ENCODE measurements around the gene STK38.

STK38 gene

DNA sequence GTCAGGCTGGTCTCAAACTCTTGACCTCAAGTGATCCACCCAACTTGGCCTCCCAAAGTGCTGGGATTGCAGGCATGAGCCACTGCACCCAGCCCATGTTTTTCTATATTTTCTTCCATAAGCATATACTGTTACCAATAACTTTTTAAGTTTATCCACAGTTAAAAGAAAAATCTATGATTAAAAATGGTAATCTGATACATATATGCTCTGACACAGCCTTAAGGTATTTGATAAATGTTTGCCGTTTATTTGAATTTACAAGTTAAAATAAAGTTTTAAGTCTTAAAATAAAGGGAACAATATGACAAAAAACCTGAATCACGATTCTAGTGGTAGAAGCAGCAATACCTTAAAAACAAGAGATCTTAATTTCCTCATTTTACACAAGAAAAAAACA is 5.2 kb downstream of the STK38 start:
- Histone ChIP-seq H3K27ac (no peak overlapping the region), H3K27me3 (replicated peaks) (no peaks in the 10 kb centered on the region), H3K36me3 (replicated peaks) (peaks cover 4% of the 10 kb centered on the region), H3K4me3 (ENCODE audit: low read depth, low read length) (no peak overlapping the region)
- TF ChIP-seq, protein P1, sequence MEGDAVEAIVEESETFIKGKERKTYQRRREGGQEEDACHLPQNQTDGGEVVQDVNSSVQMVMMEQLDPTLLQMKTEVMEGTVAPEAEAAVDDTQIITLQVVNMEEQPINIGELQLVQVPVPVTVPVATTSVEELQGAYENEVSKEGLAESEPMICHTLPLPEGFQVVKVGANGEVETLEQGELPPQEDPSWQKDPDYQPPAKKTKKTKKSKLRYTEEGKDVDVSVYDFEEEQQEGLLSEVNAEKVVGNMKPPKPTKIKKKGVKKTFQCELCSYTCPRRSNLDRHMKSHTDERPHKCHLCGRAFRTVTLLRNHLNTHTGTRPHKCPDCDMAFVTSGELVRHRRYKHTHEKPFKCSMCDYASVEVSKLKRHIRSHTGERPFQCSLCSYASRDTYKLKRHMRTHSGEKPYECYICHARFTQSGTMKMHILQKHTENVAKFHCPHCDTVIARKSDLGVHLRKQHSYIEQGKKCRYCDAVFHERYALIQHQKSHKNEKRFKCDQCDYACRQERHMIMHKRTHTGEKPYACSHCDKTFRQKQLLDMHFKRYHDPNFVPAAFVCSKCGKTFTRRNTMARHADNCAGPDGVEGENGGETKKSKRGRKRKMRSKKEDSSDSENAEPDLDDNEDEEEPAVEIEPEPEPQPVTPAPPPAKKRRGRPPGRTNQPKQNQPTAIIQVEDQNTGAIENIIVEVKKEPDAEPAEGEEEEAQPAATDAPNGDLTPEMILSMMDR (IDR thresholded peaks at IDR 0.05; ENCODE audit: low read depth, low read length, missing control alignments): no peak
- in situ Hi-C loops (cut with HindIII; ENCODE audit: low pct_ligation_motif_present, low sequenced_read_pairs): no loop called here
- no peak for DNase-seq

DNA sequence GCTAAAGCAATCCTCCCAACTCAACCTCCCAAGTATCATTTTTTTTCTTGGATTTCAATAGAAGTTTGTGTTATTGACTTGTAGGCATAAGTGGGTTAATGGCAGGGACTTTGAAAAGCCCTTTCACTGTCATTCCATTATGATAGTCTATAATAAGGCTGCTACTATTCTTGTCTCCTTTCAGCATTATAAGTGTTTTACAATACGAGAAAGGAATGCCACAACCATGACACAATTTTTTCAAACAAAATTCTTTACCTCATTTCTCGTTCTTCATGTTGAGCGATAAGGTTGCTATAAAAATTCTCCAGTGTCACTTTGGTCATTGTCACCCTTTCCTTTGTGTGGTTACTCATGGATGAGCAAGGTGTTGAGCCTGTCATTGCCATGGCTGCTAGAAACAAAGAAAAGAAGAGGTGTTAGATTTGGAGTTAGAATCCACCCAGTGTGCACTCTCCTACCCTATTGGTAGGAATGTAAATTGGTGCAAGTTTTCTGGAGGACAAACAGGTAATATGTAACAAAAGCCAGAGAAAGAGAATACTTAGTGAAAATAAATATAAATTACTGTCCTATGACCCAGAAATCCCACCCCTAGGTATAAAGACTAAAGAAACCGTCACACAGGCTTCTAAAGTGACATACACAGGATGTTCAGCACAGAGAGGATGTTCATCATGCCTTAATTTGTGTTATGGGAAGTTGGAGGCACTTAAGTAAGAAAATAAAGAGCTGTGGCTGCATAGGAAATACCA is 7.3 kb downstream of the STK38 start:
- TF ChIP-seq, protein P1 (IDR thresholded peaks at IDR 0.05; ENCODE audit: low read depth, low read length, missing control alignments): no peak
- H3K36me3 ChIP-seq (replicated peaks): peaks cover 10% of the 10 kb centered on the region
- no peaks in the 10 kb centered on the region for H3K27me3 ChIP-seq (replicated peaks)
- H3K4me3 ChIP-seq (ENCODE audit: low read depth, low read length): no peak overlapping the region
- DNase-seq: no peak
- in situ Hi-C loops (cut with HindIII; ENCODE audit: low pct_ligation_motif_present, low sequenced_read_pairs): no loop called here
- H3K27ac ChIP-seq: no peak overlapping the region

DNA sequence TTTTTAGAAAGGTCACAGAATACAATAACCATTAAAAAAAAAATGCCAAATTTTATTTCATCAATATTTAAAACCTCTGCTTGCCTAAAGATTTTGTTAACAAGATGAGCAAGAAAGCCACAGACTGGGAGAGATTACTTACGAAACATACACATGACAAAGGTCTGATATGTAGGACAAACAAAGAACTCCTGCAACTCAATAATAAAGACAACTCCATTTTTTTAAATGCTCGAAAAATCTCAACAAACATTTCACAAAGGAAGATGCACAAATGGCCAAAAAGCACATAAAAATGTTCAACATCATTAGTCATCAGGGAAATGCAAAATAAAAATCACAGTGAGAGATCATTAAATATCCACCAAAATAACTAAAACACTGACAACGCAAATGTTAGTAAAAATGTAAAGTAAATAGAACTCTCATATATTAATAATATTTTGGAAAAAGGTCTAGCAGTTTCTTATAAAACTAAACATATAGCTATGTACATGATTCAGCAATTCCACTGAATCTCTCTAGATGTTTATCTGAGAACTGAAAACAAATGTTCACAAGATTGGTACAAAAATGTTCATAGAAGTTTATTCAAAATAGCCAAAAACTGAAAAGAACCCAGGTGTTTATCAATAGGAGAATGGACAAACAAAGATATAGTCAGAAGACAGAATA is 10.3 kb downstream of the STK38 start:
- no peaks in the 10 kb centered on the region for H3K27me3 ChIP-seq (replicated peaks)
- H3K4me3 ChIP-seq (ENCODE audit: low read depth, low read length): no peak overlapping the region
- H3K27ac ChIP-seq: no peak overlapping the region
- in situ Hi-C loops (cut with HindIII; ENCODE audit: low pct_ligation_motif_present, low sequenced_read_pairs): no loop called here
- DNase-seq: no peak
- TF ChIP-seq, protein P1 (IDR thresholded peaks at IDR 0.05; ENCODE audit: low read depth, low read length, missing control alignments): no peak
- peaks cover 10% of the 10 kb centered on the region for H3K36me3 ChIP-seq (replicated peaks)

DNA sequence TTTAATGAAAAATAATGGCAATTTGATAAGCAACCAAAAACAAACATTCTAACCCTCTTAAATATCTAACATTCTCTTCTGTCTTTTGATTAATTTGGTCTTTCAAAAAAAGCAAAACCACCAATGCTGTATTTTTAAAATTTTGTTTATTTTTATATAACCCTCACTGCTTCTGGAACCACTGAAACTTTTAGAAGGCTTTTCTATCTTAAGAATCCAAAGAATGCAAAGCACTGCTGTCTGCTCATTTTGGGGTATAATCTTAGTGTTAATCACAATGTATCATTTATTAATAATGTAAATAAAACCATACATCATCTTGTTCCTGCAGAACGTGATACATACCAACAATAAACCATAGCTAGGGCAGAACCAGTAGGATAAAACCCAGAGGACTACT is 14.0 kb downstream of the STK38 start:
- Histone ChIP-seq H3K27ac (no peak overlapping the region), H3K4me3 (ENCODE audit: low read depth, low read length) (no peak overlapping the region), H3K27me3 (replicated peaks) (no peaks in the 10 kb centered on the region), H3K36me3 (replicated peaks) (peaks cover 6% of the 10 kb centered on the region)
- in situ Hi-C loops (cut with HindIII; ENCODE audit: low pct_ligation_motif_present, low sequenced_read_pairs): no loop called here
- TF ChIP-seq, protein P1 (IDR thresholded peaks at IDR 0.05; ENCODE audit: low read depth, low read length, missing control alignments): no peak
- no peak for DNase-seq

DNA sequence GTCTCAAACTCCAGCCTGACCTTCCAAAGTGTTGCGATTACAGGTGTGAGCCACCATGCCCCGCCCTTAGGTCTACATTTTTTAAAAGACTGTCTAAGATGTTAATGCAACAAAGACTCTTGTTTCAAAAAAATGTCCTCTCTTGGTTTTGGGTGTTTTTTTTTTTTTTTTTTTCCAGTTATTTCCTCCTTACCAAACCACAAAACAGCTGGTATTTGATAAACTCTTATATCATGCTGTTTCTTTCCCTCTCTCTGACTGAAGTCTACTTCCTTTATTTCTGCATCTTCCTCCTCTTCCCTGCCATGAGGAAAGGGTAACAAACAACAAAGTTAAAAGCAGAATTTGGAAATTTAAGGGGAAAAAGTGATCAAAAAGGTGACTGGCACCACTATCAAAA is 21.2 kb downstream of the STK38 start:
- Histone ChIP-seq H3K27me3 (replicated peaks) (no peaks in the 10 kb centered on the region), H3K36me3 (replicated peaks) (peaks cover 31% of the 10 kb centered on the region), H3K4me3 (ENCODE audit: low read depth, low read length) (no peak overlapping the region), H3K27ac (no peak overlapping the region)
- TF ChIP-seq, protein P1 (IDR thresholded peaks at IDR 0.05; ENCODE audit: low read depth, low read length, missing control alignments): no peak
- no peak for DNase-seq
- in situ Hi-C loops (cut with HindIII; ENCODE audit: low pct_ligation_motif_present, low sequenced_read_pairs): no loop called here
